Vagina (tissue), 2 donors: ENCODE measurements around the gene NPAS3. TPM values are rescaled to one million over a fixed set of nuclear protein-coding genes. Genes with fewer than 3 reads are reported as not detected.

ENCODE experiments used
- DNase-seq, 2 donors: peaks; one replicate each; pipeline ENCODE4 v3.0.0-alpha.2; 2017; ENCODE audit errors: extremely low spot score in 2 of 2
- H3K27ac ChIP-seq: fragments of 200-600 bp; sonication (generic); one replicate; pipeline ENCODE4 v1.5.1; 2019
- H3K27me3 ChIP-seq: fragments of 200-600 bp; sonication (generic); one replicate; pipeline ENCODE4 v1.5.1; 2019
- H3K36me3 ChIP-seq, 2 donors: fragments of 200-600 bp; sonication (generic); one replicate each; pipeline ENCODE4 v1.5.1; 2017 to 2019
- H3K4me1 ChIP-seq: fragments of 200-600 bp; sonication (generic); one replicate; pipeline ENCODE4 v1.5.1; 2019
- H3K4me3 ChIP-seq, 2 donors: fragments of 200-600 bp; sonication (generic); 1 replicate in 1 of 2; 2 replicates in 1 of 2; pipeline ENCODE4 v1.5.1; 2016 to 2019
- H3K9me3 ChIP-seq: fragments of 200-600 bp; sonication (generic); one replicate; pipeline ENCODE4 v1.5.1; 2019
- CTCF ChIP-seq, 3 experiments: fragments of 450-650 bp in 2 of 3; fragments of 200-600 bp in 1 of 3; sonication (generic) in 1 of 3; IDR thresholded peaks; one replicate each; pipeline ENCODE4 v1.5.1; 2017 to 2019; ENCODE audit warnings: antibody characterized with exemption in 3 of 3, mild to moderate bottlenecking in 2 of 3, moderate library complexity in 2 of 3
- POLR2A ChIP-seq, 2 donors: fragments of 450-650 bp; IDR thresholded peaks; one replicate each; pipeline ENCODE4 v1.6.1; 2017; ENCODE audit warnings: antibody characterized with exemption in 2 of 2, mild to moderate bottlenecking in 2 of 2, moderate library complexity in 2 of 2
- POLR2AphosphoS5 ChIP-seq, 2 donors: sonication (generic); formaldehyde crosslinking; IDR thresholded peaks; one replicate each; pipeline ENCODE4 v1.9.0; 2017; ENCODE audit warnings: antibody characterized with exemption in 2 of 2, mild to moderate bottlenecking in 2 of 2, low read depth in 1 of 2; ENCODE audit not compliant: insufficient read depth in 1 of 2
- intact Hi-C: fragments of 100-400 bp; cut with DNase I; formaldehyde crosslinking; loops from one replicate; pipeline ENCODE4 v1.15.1; 2023
- total RNA-seq: library from RNA; depleted of rRNA; stranded (reverse); fragments of >200 nt; gene quantifications from one replicate; pipeline ENCODE4 v1.2.3, GENCODE V29; 2016

The NPAS3 gene
- total RNA-seq, 1 donor from 2014 or later, result 1.2 TPM

GRCh38 chr14:33515899-33516298 is 577.2 kb downstream of the NPAS3 start:
- DNase-seq, result no peak
- no peaks in the 10 kb centered on the region for H3K36me3 ChIP-seq
- TF ChIP-seq POLR2AphosphoS5 (IDR thresholded peaks at IDR 0.05; ENCODE audit: insufficient read depth in 1 of 2, low read depth in 1 of 2), result no peak
- TF ChIP-seq POLR2A (IDR thresholded peaks at IDR 0.05), result no peak
- TF ChIP-seq CTCF (IDR thresholded peaks at IDR 0.05), result no peak
- no peaks in the 10 kb centered on the region for H3K4me1 ChIP-seq
- H3K27ac ChIP-seq, result no peak overlapping the region
- intact Hi-C loops, result no loop called here
- H3K27me3 ChIP-seq, result no peaks in the 10 kb centered on the region
- H3K9me3 ChIP-seq, result no peaks in the 10 kb centered on the region
- H3K4me3 ChIP-seq, result no peak overlapping the region

GRCh38 chr14:33516898-33517436 is 578.3 kb downstream of the NPAS3 start:
- no peaks in the 10 kb centered on the region for H3K36me3 ChIP-seq
- H3K9me3 ChIP-seq, result no peaks in the 10 kb centered on the region
- H3K27me3 ChIP-seq, result no peaks in the 10 kb centered on the region
- no peak overlapping the region for H3K4me3 ChIP-seq
- no peak for TF ChIP-seq POLR2A (IDR thresholded peaks at IDR 0.05)
- intact Hi-C loops, result no loop called here
- no peaks in the 10 kb centered on the region for H3K4me1 ChIP-seq
- no peak for DNase-seq
- H3K27ac ChIP-seq, result no peak overlapping the region

GRCh38 chr14:33521192-33521591 is 582.5 kb downstream of the NPAS3 start:
- H3K36me3 ChIP-seq, result no peaks in the 10 kb centered on the region
- TF ChIP-seq POLR2AphosphoS5 (IDR thresholded peaks at IDR 0.05; ENCODE audit: insufficient read depth in 1 of 2, low read depth in 1 of 2), result no peak
- TF ChIP-seq CTCF (IDR thresholded peaks at IDR 0.05), result no peak
- TF ChIP-seq POLR2A (IDR thresholded peaks at IDR 0.05), result no peak
- H3K27me3 ChIP-seq, result no peaks in the 10 kb centered on the region
- no peaks in the 10 kb centered on the region for H3K9me3 ChIP-seq
- DNase-seq, result no peak
- no peak overlapping the region for H3K27ac ChIP-seq
- no peak overlapping the region for H3K4me3 ChIP-seq
- intact Hi-C loops, result no loop called here
- H3K4me1 ChIP-seq, result no peaks in the 10 kb centered on the region

GRCh38 chr14:33524244-33524643 is 585.6 kb downstream of the NPAS3 start:
- no peaks in the 10 kb centered on the region for H3K9me3 ChIP-seq
- DNase-seq, result no peak
- no peaks in the 10 kb centered on the region for H3K36me3 ChIP-seq
- no peak overlapping the region for H3K4me3 ChIP-seq
- H3K27ac ChIP-seq, result no peak overlapping the region
- H3K27me3 ChIP-seq, result no peaks in the 10 kb centered on the region
- intact Hi-C loops, result no loop called here
- TF ChIP-seq POLR2AphosphoS5 (IDR thresholded peaks at IDR 0.05; ENCODE audit: insufficient read depth in 1 of 2, low read depth in 1 of 2) (no peak), CTCF (IDR thresholded peaks at IDR 0.05) (no peak), POLR2A (IDR thresholded peaks at IDR 0.05) (no peak)
- no peaks in the 10 kb centered on the region for H3K4me1 ChIP-seq

- no peak overlapping the region for H3K4me3 ChIP-seq
- no peaks in the 10 kb centered on the region for H3K27me3 ChIP-seq
- DNase-seq, result no peak
- no peak overlapping the region for H3K27ac ChIP-seq
- intact Hi-C loops, result no loop called here
- no peaks in the 10 kb centered on the region for H3K4me1 ChIP-seq
- H3K36me3 ChIP-seq, result no peaks in the 10 kb centered on the region
- no peaks in the 10 kb centered on the region for H3K9me3 ChIP-seq
- TF ChIP-seq CTCF (IDR thresholded peaks at IDR 0.05) (no peak), POLR2AphosphoS5 (IDR thresholded peaks at IDR 0.05; ENCODE audit: insufficient read depth in 1 of 2, low read depth in 1 of 2) (no peak), POLR2A (IDR thresholded peaks at IDR 0.05) (no peak)
Measured at GRCh38 chr14:33525626-33526025, 586.9 kb downstream of the NPAS3 start.
